Activated CD4-positive, alpha-beta T cell treated with anti-CD3 and anti-CD28 coated beads, Interleukin-2, amount 50 U/mL, for 48 hours (primary cell): ENCODE data around the gene WIZ.

Experiments used
- DNase-seq, 2 experiments: peaks; one replicate each; pipeline ENCODE4 v3.0.0-alpha.2; 2020

WIZ gene

DNA sequence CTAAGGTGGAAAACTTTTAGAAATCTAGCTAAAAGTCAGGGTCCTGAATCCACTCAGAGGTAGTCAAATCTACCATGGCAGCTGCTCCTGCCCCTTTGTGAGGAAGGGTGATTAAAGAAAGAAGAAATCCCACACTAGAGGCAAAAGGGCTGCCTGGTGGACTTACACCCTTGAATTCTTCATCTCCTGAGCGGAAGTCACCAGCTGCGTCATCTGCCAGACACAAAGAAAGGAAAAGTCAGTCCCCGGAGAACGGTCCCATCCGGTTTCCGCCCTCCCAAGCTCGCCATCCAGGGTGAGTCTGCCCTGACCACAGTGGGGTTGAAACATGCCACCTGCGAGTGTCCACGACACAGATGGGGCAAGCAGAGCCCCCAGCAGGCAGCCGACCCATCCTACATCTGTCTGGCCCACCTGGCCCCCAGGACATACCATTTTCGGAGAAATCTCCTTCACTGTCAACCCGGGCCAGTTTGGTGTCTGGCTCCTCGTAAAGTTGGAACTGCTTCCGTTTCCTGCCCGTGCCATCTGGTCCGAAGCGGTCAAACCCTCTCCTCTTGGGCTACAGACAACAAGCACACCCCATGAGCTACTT is 77.9 kb downstream of the WIZ start:
- DNase-seq: no peak

DNA sequence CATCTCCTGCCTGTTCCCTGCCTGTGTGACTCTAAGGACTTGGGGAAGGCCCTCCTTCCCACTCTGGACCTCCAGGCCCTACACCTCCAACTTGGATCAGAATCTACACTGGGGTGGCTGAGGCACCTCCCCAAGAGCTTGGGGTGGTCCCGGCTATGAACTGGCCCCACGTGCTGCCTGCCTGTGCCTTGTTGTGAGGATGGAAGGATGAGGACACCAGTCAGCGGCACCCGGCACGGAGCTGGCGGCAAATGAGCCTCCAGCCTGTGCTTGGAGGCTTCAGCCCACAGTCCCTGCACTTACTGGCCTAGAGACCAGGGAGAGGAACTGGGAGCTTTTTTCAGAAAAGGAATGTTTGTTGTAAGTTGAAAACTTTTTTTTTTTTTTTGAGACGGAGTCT is 78.6 kb downstream of the WIZ start:
- no peak for DNase-seq
